ENCODE results near the gene KRTAP3-1.

DNA sequence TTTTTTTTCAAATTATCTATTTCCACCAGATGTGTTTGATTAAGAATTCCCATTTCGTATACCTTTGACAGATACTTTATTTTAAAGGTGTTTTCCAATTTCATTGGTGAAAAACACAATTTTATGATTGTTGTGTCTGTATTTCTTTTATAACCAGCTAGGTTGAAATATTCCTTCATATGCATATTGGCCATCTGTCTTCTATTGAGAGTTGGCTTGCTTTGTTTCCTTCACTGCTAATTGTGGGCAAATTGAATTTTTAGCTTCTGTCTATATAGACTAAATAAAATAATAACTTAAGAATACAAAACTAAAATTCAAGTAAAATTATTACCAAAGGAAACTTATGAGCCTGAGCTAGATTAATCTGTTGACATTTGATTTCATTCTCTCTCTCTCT, 13.8 kb downstream of the KRTAP3-1 start:
- TF ChIP-seq ZBTB8A (IDR thresholded peaks at IDR 0.05; ENCODE audit: partially characterized antibody) (no peak), GABPB1 (CRISPR knock-in tag; IDR thresholded peaks at IDR 0.05) (no peak), PHF8 (IDR thresholded peaks at IDR 0.05; ENCODE audit: borderline replicate concordance, low read length) (no peak), TRIM24 (IDR thresholded peaks at IDR 0.05) (no peak), SPI1 (IDR thresholded peaks at IDR 0.05; ENCODE audit: borderline replicate concordance, low read depth, low read length) (no peak), ESRRA (IDR thresholded peaks at IDR 0.05; ENCODE audit: borderline replicate concordance, low read depth) (no peak), ZEB2 (IDR thresholded peaks at IDR 0.05) (no peak), NFIC (IDR thresholded peaks at IDR 0.05) (no peak), SOX6 (IDR thresholded peaks at IDR 0.05) (no peak), ZKSCAN3 (CRISPR knock-in tag; IDR thresholded peaks at IDR 0.05) (no peak)
- TF ChIP-seq, protein P1, sequence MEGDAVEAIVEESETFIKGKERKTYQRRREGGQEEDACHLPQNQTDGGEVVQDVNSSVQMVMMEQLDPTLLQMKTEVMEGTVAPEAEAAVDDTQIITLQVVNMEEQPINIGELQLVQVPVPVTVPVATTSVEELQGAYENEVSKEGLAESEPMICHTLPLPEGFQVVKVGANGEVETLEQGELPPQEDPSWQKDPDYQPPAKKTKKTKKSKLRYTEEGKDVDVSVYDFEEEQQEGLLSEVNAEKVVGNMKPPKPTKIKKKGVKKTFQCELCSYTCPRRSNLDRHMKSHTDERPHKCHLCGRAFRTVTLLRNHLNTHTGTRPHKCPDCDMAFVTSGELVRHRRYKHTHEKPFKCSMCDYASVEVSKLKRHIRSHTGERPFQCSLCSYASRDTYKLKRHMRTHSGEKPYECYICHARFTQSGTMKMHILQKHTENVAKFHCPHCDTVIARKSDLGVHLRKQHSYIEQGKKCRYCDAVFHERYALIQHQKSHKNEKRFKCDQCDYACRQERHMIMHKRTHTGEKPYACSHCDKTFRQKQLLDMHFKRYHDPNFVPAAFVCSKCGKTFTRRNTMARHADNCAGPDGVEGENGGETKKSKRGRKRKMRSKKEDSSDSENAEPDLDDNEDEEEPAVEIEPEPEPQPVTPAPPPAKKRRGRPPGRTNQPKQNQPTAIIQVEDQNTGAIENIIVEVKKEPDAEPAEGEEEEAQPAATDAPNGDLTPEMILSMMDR (IDR thresholded peaks at IDR 0.05 in 2 of 3, conservative IDR thresholded peaks at IDR 0.05 in 1 of 3; ENCODE audit: insufficient read depth in 2 of 3, low read depth in 1 of 3, low read length in 3 of 3), result no peak
- TF ChIP-seq, protein P2, sequence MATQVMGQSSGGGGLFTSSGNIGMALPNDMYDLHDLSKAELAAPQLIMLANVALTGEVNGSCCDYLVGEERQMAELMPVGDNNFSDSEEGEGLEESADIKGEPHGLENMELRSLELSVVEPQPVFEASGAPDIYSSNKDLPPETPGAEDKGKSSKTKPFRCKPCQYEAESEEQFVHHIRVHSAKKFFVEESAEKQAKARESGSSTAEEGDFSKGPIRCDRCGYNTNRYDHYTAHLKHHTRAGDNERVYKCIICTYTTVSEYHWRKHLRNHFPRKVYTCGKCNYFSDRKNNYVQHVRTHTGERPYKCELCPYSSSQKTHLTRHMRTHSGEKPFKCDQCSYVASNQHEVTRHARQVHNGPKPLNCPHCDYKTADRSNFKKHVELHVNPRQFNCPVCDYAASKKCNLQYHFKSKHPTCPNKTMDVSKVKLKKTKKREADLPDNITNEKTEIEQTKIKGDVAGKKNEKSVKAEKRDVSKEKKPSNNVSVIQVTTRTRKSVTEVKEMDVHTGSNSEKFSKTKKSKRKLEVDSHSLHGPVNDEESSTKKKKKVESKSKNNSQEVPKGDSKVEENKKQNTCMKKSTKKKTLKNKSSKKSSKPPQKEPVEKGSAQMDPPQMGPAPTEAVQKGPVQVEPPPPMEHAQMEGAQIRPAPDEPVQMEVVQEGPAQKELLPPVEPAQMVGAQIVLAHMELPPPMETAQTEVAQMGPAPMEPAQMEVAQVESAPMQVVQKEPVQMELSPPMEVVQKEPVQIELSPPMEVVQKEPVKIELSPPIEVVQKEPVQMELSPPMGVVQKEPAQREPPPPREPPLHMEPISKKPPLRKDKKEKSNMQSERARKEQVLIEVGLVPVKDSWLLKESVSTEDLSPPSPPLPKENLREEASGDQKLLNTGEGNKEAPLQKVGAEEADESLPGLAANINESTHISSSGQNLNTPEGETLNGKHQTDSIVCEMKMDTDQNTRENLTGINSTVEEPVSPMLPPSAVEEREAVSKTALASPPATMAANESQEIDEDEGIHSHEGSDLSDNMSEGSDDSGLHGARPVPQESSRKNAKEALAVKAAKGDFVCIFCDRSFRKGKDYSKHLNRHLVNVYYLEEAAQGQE (IDR thresholded peaks at IDR 0.05; ENCODE audit: borderline replicate concordance), result no peak
- TF ChIP-seq, protein P2 (CRISPR knock-in tag; IDR thresholded peaks at IDR 0.05; ENCODE audit: low read depth), result no peak
- TF ChIP-seq, protein P3, sequence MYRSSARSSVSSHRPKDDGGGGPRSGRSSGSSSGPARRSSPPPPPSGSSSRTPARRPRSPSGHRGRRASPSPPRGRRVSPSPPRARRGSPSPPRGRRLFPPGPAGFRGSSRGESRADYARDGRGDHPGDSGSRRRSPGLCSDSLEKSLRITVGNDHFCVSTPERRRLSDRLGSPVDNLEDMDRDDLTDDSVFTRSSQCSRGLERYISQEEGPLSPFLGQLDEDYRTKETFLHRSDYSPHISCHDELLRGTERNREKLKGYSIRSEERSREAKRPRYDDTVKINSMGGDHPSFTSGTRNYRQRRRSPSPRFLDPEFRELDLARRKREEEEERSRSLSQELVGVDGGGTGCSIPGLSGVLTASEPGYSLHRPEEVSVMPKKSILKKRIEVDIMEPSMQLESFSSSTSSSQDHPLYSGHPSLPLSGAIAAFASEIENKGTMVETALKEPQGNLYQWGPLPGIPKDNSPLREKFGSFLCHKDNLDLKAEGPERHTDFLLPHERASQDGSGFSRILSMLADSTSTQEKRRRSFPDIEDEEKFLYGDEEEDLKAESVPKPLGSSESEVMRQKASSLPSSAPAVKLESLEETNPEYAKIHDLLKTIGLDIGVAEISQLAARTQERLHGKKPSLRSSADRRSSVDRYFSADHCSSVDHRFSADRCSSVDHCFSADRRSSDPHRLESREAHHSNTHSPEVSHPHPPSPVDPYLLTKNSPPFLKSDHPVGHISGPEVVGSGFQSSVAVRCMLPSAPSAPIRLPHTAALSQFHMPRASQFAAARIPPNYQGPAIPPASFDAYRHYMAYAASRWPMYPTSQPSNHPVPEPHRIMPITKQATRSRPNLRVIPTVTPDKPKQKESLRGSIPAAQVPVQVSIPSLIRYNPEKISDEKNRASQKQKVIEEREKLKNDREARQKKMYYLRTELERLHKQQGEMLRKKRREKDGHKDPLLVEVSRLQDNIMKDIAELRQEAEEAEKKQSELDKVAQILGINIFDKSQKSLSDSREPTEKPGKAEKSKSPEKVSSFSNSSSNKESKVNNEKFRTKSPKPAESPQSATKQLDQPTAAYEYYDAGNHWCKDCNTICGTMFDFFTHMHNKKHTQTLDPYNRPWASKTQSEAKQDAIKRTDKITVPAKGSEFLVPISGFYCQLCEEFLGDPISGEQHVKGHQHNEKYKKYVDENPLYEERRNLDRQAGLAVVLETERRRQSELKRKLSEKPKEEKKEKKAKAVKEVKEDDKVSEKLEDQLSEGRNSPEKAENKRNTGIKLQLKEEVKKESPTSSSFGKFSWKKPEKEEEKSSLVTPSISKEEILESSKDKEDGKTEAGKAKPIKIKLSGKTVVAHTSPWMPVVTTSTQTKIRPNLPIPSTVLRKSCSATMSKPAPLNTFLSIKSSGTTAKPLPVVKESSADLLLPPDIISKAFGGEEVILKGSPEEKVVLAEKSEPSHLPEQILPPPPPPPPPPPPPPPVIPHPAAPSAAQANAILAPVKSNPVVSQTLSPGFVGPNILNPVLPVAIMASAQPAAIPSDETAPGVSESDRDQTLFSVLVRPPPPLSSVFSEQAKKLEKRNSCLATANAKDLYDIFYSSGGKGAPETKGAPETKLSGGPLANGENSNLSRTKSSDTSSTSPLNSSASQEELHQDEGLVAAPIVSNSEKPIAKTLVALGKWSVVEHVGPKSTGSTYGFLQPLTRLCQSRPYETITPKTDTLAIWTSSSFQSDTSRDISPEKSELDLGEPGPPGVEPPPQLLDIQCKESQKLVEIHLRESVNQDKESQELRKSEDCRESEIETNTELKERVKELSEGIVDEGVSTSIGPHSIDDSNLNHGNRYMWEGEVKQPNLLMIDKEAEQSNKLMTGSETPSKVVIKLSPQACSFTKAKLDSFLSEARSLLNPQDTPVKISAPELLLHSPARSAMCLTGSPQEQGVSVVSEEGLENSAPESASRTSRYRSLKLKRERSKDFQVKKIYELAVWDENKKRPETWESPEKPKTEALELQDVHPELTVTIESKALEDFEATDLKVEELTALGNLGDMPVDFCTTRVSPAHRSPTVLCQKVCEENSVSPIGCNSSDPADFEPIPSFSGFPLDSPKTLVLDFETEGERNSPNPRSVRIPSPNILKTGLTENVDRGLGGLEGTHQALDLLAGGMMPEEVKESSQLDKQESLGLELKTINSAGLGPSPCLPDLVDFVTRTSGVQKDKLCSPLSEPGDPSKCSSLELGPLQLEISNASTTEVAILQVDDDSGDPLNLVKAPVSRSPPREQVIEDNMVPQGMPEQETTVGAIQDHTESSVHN (IDR thresholded peaks at IDR 0.05; ENCODE audit: borderline replicate concordance in 1 of 2, low read depth in 1 of 2), result no peak
